ENCODE data around the gene PGC. TPM values are rescaled to one million over a fixed set of nuclear protein-coding genes. Genes with fewer than 3 reads are reported as not detected.

Gene PGC
- total and polyA plus RNA-seq, 9 of the 15 experiments (the other 6 are each of a cell fraction or from before 2014, with no cell fraction given) = 0.17 to 0.40 TPM; not detected in 7

DNA sequence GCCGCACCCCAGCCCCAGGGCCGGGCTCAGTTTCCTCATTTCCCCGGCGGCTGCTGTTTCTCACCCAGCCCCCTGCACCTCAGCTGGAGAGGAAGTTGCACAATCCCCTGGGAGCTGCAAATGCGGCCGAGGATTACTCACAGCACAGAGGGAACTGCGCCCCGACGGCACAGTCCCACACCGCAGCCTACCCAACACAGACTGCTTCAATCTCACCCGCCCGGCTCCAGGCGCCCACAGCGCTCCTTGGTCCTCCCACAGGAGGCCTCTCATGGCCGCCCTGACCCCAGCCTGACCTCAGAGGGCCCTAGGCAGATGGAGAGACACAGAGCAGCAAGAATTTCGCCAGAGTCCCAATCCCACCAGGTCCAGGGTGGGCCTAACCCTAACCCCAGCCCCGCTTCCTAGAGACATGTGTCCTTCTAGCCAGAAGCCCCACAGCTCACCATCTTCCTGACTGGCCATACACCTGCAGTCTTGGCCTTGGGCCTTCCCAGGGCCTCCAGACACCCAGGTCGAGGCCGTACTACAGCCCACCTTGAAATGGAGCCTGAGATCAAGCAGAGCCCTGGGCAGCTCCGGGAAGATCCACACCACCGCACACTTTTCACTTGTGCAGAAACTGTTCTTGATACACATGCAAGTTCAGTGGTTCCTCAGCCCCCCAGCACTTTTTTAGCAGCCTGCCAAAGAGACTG lies 23.5 kb downstream of the PGC start (continued):
- TF ChIP-seq BRF1 (IDR thresholded peaks at IDR 0.05; ENCODE audit: borderline replicate concordance, extremely low read depth, insufficient read length) = no peak
- no peak for TF ChIP-seq MED1 (CRISPR knock-in tag; IDR thresholded peaks at IDR 0.05; ENCODE audit: borderline replicate concordance)
- peak; percentile 58 for TF ChIP-seq FOSL1 (tag; conservative IDR thresholded peaks at IDR 0.05)
- no peak for TF ChIP-seq KLF13 (tag; IDR thresholded peaks at IDR 0.05; ENCODE audit: borderline replicate concordance, low read depth)
- TF ChIP-seq ZNF124 (CRISPR knock-in tag; IDR thresholded peaks at IDR 0.05) = no peak
- no peak for TF ChIP-seq POLR3A (IDR thresholded peaks at IDR 0.05; ENCODE audit: borderline replicate concordance, extremely low read depth, insufficient read depth, insufficient read length)
- TF ChIP-seq ZNF780A (CRISPR knock-in tag; IDR thresholded peaks at IDR 0.05) = no peak
- no peak for TF ChIP-seq TCF3 (CRISPR knock-in tag; IDR thresholded peaks at IDR 0.05)
- no peak for TF ChIP-seq GATA2 (CRISPR knock-in tag; IDR thresholded peaks at IDR 0.05)
- TF ChIP-seq MYBL2 (IDR thresholded peaks at IDR 0.05; ENCODE audit: low read depth) = no peak
- no peak for TF ChIP-seq MYBL2 (CRISPR knock-in tag; IDR thresholded peaks at IDR 0.05; ENCODE audit: borderline replicate concordance)
- 0 out of 4 replicates have a peak, but pooled peaks of 1 of the 2 experiments have one; percentile 7 for TF ChIP-seq RCOR1 (IDR thresholded peaks at IDR 0.05; ENCODE audit: borderline replicate concordance in 1 of 2, low read depth in 2 of 2, low read length in 2 of 2)
- TF ChIP-seq MAZ (CRISPR knock-in tag; conservative IDR thresholded peaks at IDR 0.05 in 1 of 2, IDR thresholded peaks at IDR 0.05 in 1 of 2) = peak in 1 of 2 experiments; percentile 40; a peak in 1 of 4 replicates
- no peak for TF ChIP-seq HNRNPH1 (optimal IDR thresholded peaks at IDR 0.05; ENCODE audit: low read depth, low read length)
- TF ChIP-seq, protein P1, sequence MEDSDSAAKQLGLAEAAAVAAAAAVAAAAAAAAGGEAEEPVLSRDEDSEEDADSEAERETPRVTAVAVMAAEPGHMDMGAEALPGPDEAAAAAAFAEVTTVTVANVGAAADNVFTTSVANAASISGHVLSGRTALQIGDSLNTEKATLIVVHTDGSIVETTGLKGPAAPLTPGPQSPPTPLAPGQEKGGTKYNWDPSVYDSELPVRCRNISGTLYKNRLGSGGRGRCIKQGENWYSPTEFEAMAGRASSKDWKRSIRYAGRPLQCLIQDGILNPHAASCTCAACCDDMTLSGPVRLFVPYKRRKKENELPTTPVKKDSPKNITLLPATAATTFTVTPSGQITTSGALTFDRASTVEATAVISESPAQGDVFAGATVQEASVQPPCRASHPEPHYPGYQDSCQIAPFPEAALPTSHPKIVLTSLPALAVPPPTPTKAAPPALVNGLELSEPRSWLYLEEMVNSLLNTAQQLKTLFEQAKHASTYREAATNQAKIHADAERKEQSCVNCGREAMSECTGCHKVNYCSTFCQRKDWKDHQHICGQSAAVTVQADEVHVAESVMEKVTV (CRISPR knock-in tag; IDR thresholded peaks at IDR 0.05) = no peak
- no peak for TF ChIP-seq RHOXF2B (CRISPR knock-in tag; conservative IDR thresholded peaks at IDR 0.05)
- TF ChIP-seq HCFC1 (IDR thresholded peaks at IDR 0.05; ENCODE audit: low read depth, low read length) = no peak
- no peak for TF ChIP-seq SREBF1 (IDR thresholded peaks at IDR 0.05; ENCODE audit: borderline replicate concordance, low read depth, low read length)
- TF ChIP-seq RUNX1 (IDR thresholded peaks at IDR 0.05; ENCODE audit: low read depth) = no peak
- TF ChIP-seq JUND (IDR thresholded peaks at IDR 0.05; ENCODE audit: borderline replicate concordance, low read depth, low read length) = peak; percentile 50; the same call in 1 of the 2 replicates
- TF ChIP-seq JUND (tag; IDR thresholded peaks at IDR 0.05; ENCODE audit: borderline replicate concordance, low read depth, low read length) = peak; percentile 30; the same call in 1 of the 3 replicates
- TF ChIP-seq GABPA (tag; conservative IDR thresholded peaks at IDR 0.05; ENCODE audit: low read depth) = peak; percentile 78
- TF ChIP-seq, protein P2, sequence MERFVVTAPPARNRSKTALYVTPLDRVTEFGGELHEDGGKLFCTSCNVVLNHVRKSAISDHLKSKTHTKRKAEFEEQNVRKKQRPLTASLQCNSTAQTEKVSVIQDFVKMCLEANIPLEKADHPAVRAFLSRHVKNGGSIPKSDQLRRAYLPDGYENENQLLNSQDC (CRISPR knock-in tag; IDR thresholded peaks at IDR 0.05) = no peak
- TF ChIP-seq, protein P3, sequence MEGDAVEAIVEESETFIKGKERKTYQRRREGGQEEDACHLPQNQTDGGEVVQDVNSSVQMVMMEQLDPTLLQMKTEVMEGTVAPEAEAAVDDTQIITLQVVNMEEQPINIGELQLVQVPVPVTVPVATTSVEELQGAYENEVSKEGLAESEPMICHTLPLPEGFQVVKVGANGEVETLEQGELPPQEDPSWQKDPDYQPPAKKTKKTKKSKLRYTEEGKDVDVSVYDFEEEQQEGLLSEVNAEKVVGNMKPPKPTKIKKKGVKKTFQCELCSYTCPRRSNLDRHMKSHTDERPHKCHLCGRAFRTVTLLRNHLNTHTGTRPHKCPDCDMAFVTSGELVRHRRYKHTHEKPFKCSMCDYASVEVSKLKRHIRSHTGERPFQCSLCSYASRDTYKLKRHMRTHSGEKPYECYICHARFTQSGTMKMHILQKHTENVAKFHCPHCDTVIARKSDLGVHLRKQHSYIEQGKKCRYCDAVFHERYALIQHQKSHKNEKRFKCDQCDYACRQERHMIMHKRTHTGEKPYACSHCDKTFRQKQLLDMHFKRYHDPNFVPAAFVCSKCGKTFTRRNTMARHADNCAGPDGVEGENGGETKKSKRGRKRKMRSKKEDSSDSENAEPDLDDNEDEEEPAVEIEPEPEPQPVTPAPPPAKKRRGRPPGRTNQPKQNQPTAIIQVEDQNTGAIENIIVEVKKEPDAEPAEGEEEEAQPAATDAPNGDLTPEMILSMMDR (IDR thresholded peaks at IDR 0.05 in 2 of 3, conservative IDR thresholded peaks at IDR 0.05 in 1 of 3; ENCODE audit: insufficient read depth in 2 of 3, low read depth in 1 of 3, low read length in 3 of 3) = no peak
- no peak for TF ChIP-seq ZNF76 (CRISPR knock-in tag; IDR thresholded peaks at IDR 0.05; ENCODE audit: borderline replicate concordance)
